NCI-H460 (cell line): Measurements from ENCODE around the gene LRFN2. TPM values are rescaled to one million over a fixed set of nuclear protein-coding genes. Genes with fewer than 3 reads are reported as not detected.

Experiments used
- small RNA-seq, 2 experiments: library from RNA; depleted of rRNA; stranded (forward); fragments of <200 nt; gene quantifications; one replicate each; pipeline ENCODE3, GENCODE V24; 2014
- total RNA-seq: library from RNA; depleted of rRNA; stranded (reverse); fragments of >200 nt; shearing (Covaris generic); gene quantifications from 2 replicates; pipeline ENCODE4 v1.2.3, GENCODE V29; 2014

Gene LRFN2
- total RNA-seq, 1 experiment from 2014 or later, result not detected

Small RNA genes lying within 50 kb of the gene (small RNA-seq; reads per million reads assigned to genes)
- gene RNU6-250P, result 0 reads per million in 2 experiments
